ENCODE measurements around the gene OSBPL3. TPM values are rescaled to one million over a fixed set of nuclear protein-coding genes. Genes with fewer than 3 reads are reported as not detected.

OSBPL3 gene
- total and polyA plus RNA-seq, 2 donors (not counting 3 experiments of a cell fraction or from before 2014, with no cell fraction given) = 7.5 to 27.1 TPM

DNA sequence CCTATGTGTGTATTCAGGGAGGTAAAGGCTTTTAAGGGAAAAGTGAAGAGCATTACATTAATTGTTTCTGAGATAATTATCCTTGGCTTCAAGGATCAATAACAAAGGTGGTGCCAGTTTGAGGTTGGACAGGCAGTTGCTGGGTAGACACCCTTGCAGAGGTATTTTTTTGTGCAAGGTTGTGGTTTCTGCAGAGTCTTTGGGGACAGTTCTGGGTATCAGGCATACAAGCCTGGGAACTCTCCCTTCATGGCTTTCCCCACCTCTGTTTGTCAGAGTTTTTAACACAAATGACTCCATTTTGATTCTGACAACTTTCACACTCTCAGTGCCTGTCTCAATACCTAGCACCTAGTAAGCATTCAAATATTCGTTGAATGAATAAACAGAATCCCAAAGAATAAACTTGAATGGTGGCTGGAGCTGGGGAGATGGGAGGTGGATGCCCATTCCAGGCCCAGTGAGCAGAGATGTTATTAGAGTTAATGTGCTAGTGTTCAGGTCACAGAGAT is 7.4 kb upstream of the OSBPL3 start:
- H3K27ac ChIP-seq (ENCODE audit: insufficient read depth, low read depth, low read length) = no peak overlapping the region
- TF ChIP-seq, protein P1, sequence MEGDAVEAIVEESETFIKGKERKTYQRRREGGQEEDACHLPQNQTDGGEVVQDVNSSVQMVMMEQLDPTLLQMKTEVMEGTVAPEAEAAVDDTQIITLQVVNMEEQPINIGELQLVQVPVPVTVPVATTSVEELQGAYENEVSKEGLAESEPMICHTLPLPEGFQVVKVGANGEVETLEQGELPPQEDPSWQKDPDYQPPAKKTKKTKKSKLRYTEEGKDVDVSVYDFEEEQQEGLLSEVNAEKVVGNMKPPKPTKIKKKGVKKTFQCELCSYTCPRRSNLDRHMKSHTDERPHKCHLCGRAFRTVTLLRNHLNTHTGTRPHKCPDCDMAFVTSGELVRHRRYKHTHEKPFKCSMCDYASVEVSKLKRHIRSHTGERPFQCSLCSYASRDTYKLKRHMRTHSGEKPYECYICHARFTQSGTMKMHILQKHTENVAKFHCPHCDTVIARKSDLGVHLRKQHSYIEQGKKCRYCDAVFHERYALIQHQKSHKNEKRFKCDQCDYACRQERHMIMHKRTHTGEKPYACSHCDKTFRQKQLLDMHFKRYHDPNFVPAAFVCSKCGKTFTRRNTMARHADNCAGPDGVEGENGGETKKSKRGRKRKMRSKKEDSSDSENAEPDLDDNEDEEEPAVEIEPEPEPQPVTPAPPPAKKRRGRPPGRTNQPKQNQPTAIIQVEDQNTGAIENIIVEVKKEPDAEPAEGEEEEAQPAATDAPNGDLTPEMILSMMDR (IDR thresholded peaks at IDR 0.05; ENCODE audit: extremely low read depth in 1 of 2, insufficient read depth in 1 of 2, low read depth in 1 of 2, low read length in 2 of 2) = no peak
- no peak for TF ChIP-seq POLR2A (IDR thresholded peaks at IDR 0.05; ENCODE audit: low read depth, low read length)
- TF ChIP-seq EZH2 (IDR thresholded peaks at IDR 0.05; ENCODE audit: borderline replicate concordance, low read depth, low read length, severe bottlenecking) = no peak
- TF ChIP-seq MYC (IDR thresholded peaks at IDR 0.05; ENCODE audit: low read depth, low read length) = no peak
- no peak for TF ChIP-seq JUN (IDR thresholded peaks at IDR 0.05; ENCODE audit: borderline replicate concordance, insufficient read depth, insufficient read length, low read depth)
- no peak for TF ChIP-seq POLR2AphosphoS5 (IDR thresholded peaks at IDR 0.05; ENCODE audit: insufficient read depth, low read depth, low read length)
- dilution Hi-C loops (cut with MboI; ENCODE audit: extremely low pct_ligation_motif_present, low sequenced_read_pairs) (no loop called here), intact Hi-C loops (cut with micrococcal nuclease) (no loop called here)
- H3K9me1 ChIP-seq (replicated peaks; ENCODE audit: control insufficient read depth, extremely low read depth, insufficient read depth, low read length) = no peaks in the 10 kb centered on the region
- no peak for FAIRE-seq
- H2AFZ ChIP-seq (ENCODE audit: low read depth, low read length) = no peak overlapping the region
- no peaks in the 10 kb centered on the region for H3K79me2 ChIP-seq (ENCODE audit: control insufficient read depth, insufficient read depth, low read length)
- H3K9me3 ChIP-seq (replicated peaks; ENCODE audit: control insufficient read depth, insufficient read depth, low read length) = no peaks in the 10 kb centered on the region
- no peak overlapping the region for H3K4me2 ChIP-seq (ENCODE audit: insufficient read depth, low read length)
- CTCF ChIA-PET = no interaction called here
- peaks cover 18% of the 10 kb centered on the region for H3K4me1 ChIP-seq (ENCODE audit: control insufficient read depth, extremely low read depth, insufficient read depth, low read length)
- H3K36me3 ChIP-seq (ENCODE audit: control insufficient read depth in 2 of 2, extremely low read depth in 1 of 2, insufficient read depth in 2 of 2, low read length in 2 of 2) = no peaks in the 10 kb centered on the region
- no peaks in the 10 kb centered on the region for H3K27me3 ChIP-seq (ENCODE audit: control insufficient read depth in 2 of 2, insufficient read depth in 2 of 2, low read length in 2 of 2)
- no peak overlapping the region for H3K4me3 ChIP-seq (replicated peaks in 1 of 3; ENCODE audit: insufficient read depth in 1 of 3, low read depth in 1 of 3, low read length in 3 of 3)
- no TSS peak for BruUV-seq (replicated peaks)
- no peaks in the 10 kb centered on the region for H4K20me1 ChIP-seq (replicated peaks; ENCODE audit: control insufficient read depth, extremely low read depth, insufficient read depth, low read length)
- H3K9ac ChIP-seq (replicated peaks; ENCODE audit: extremely low read depth, insufficient read depth, low read length) = no peak overlapping the region
- POLR2A ChIA-PET = no interaction called here
- no peak for DNase-seq (ENCODE audit: low read depth, low spot score)

DNA sequence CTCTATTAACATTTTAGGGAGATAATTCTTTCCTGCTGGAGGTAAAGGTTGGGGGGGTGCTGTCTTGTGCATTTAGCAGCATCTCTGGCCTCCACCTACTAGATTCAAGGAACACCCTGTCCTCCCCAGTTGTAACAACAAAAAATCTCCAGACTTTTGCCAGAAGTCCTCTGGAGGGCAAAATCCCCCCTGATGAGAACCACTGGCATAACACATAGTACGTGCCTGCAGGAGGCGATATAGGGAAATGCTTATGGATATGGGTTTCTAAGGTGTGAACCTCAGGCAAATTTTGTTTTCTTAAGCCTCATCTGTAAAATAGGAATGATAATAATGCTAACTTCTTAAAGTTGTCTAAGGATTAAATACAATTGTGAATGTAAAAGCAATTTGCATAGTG is 2.9 kb upstream of the OSBPL3 start:
- intact Hi-C loops (cut with micrococcal nuclease) (loop anchor here (1.0 to 5.0 kb wide), 2 partner anchors 111 to 141 kb away; no protein-coding TSS in a partner anchor), dilution Hi-C loops (cut with MboI; ENCODE audit: extremely low pct_ligation_motif_present, low sequenced_read_pairs) (no loop called here)
- BruUV-seq (replicated peaks) = no TSS peak
- Histone ChIP-seq H3K9ac (replicated peaks; ENCODE audit: extremely low read depth, insufficient read depth, low read length) (no peak overlapping the region), H3K4me1 (ENCODE audit: control insufficient read depth, extremely low read depth, insufficient read depth, low read length) (peaks cover 38% of the 10 kb centered on the region), H3K27ac (ENCODE audit: insufficient read depth, low read depth, low read length) (no peak overlapping the region), H3K36me3 (ENCODE audit: control insufficient read depth in 2 of 2, extremely low read depth in 1 of 2, insufficient read depth in 2 of 2, low read length in 2 of 2) (no peaks in the 10 kb centered on the region), H3K4me3 (replicated peaks in 1 of 3; ENCODE audit: insufficient read depth in 1 of 3, low read depth in 1 of 3, low read length in 3 of 3) (no peak overlapping the region), H3K4me2 (ENCODE audit: insufficient read depth, low read length) (no peak overlapping the region), H3K9me1 (replicated peaks; ENCODE audit: control insufficient read depth, extremely low read depth, insufficient read depth, low read length) (no peaks in the 10 kb centered on the region), H2AFZ (ENCODE audit: low read depth, low read length) (no peak overlapping the region), H3K79me2 (ENCODE audit: control insufficient read depth, insufficient read depth, low read length) (peaks cover 18% of the 10 kb centered on the region), H3K27me3 (ENCODE audit: control insufficient read depth in 2 of 2, insufficient read depth in 2 of 2, low read length in 2 of 2) (no peaks in the 10 kb centered on the region), H3K9me3 (replicated peaks; ENCODE audit: control insufficient read depth, insufficient read depth, low read length) (no peaks in the 10 kb centered on the region), H4K20me1 (replicated peaks; ENCODE audit: control insufficient read depth, extremely low read depth, insufficient read depth, low read length) (no peaks in the 10 kb centered on the region)
- FAIRE-seq (no peak), DNase-seq (ENCODE audit: low read depth, low spot score) (no peak)
- CTCF ChIA-PET = interaction anchor here (0.5 to 7.2 kb wide), 11 partner anchors 10 to 207 kb away, joined by 3 to 105 read pairs (median 8); no protein-coding TSS in a partner anchor
- TF ChIP-seq, protein P1 (IDR thresholded peaks at IDR 0.05; ENCODE audit: extremely low read depth in 1 of 2, insufficient read depth in 1 of 2, low read depth in 1 of 2, low read length in 2 of 2) = peak in 1 of 2 donors; percentile 16
- TF ChIP-seq, protein P2, sequence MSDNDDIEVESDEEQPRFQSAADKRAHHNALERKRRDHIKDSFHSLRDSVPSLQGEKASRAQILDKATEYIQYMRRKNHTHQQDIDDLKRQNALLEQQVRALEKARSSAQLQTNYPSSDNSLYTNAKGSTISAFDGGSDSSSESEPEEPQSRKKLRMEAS (IDR thresholded peaks at IDR 0.05; ENCODE audit: insufficient read depth, insufficient read length) = no peak
- POLR2A ChIA-PET = no interaction called here

Data from endothelial cell of umbilical vein (primary cell).